IMR-90 (cell line): ENCODE measurements around the gene ME2.

Experiments
- BHLHE40 ChIP-seq: fragments of 150-350 bp; IDR thresholded peaks from 2 replicates; pipeline ENCODE4 v1.6.1; 2016; ENCODE audit warnings: mild to moderate bottlenecking, low read depth, low read length
- CEBPB ChIP-seq: IDR thresholded peaks from 2 replicates; pipeline ENCODE4 v1.6.1; 2012; ENCODE audit warnings: low read depth, low read length, improper control_type of control experiment
- CTCF ChIP-seq: conservative IDR thresholded peaks from 2 replicates; pipeline ENCODE4 v1.5.1; 2012; ENCODE audit warnings: mild to moderate bottlenecking, low read depth, low read length, improper control_type of control experiment
- ELK1 ChIP-seq: fragments of 150-350 bp; IDR thresholded peaks from 2 replicates; pipeline ENCODE4 v1.6.1; 2016; ENCODE audit warnings: low read depth, mild to moderate bottlenecking, low read length, moderate library complexity, borderline replicate concordance
- MAFK ChIP-seq: IDR thresholded peaks from 2 replicates; pipeline ENCODE4 v1.6.1; 2012; ENCODE audit warnings: low read depth, low read length, improper control_type of control experiment
- MAZ ChIP-seq: IDR thresholded peaks from 2 replicates; pipeline ENCODE4 v1.6.1; 2012; ENCODE audit warnings: low read depth, mild to moderate bottlenecking, low read length, improper control_type of control experiment, moderate library complexity, borderline replicate concordance
- MXI1 ChIP-seq: IDR thresholded peaks from 2 replicates; pipeline ENCODE4 v1.6.1; 2012; ENCODE audit warnings: low read depth, mild to moderate bottlenecking, low read length, moderate library complexity, borderline replicate concordance
- POLR2A ChIP-seq: IDR thresholded peaks from 2 replicates; pipeline ENCODE4 v1.6.1; 2012; ENCODE audit warnings: mild to moderate bottlenecking, low read depth, low read length
- RAD21 ChIP-seq: IDR thresholded peaks from 2 replicates; pipeline ENCODE4 v1.6.1; 2012; ENCODE audit warnings: low read length, improper control_type of control experiment
- RCOR1 ChIP-seq: IDR thresholded peaks from 2 replicates; pipeline ENCODE4 v1.6.1; 2012; ENCODE audit warnings: mild to moderate bottlenecking, low read length, improper control_type of control experiment; ENCODE audit not compliant: insufficient replicate concordance
- RFX5 ChIP-seq: IDR thresholded peaks from 2 replicates; pipeline ENCODE4 v1.8.0; 2012; ENCODE audit warnings: low read depth, mild to moderate bottlenecking, low read length, moderate library complexity
- SMC3 ChIP-seq: fragments of 150-350 bp; IDR thresholded peaks from 2 replicates; pipeline ENCODE4 v1.6.1; 2016; ENCODE audit warnings: low read depth, mild to moderate bottlenecking, antibody characterized with exemption, low read length, moderate library complexity
- USF2 ChIP-seq: fragments of 150-350 bp; IDR thresholded peaks from 2 replicates; pipeline ENCODE4 v1.6.1; 2017; ENCODE audit warnings: mild to moderate bottlenecking, antibody characterized with exemption, low read length, low read depth

GRCh38 chr18:50848061-50848551, 30.8 kb upstream of the ME2 start:
- TF ChIP-seq CTCF (no peak), BHLHE40 (no peak), POLR2A (no peak), CEBPB (no peak), USF2 (no peak), RFX5 (no peak), RAD21 (no peak), SMC3 (no peak), ELK1 (no peak), MXI1 (no peak), MAFK (no peak), RCOR1 (no peak), MAZ (no peak)
